Neural cell (in vitro differentiated cells): ENCODE results near the gene POTEG. TPM values are rescaled to one million over a fixed set of nuclear protein-coding genes. Genes with fewer than 3 reads are reported as not detected.
"Not testable (repeated sequence)": the region's sequence is repeated elsewhere in the genome, so short reads cannot be mapped to it uniquely, and the experiment has no call there.

Source experiments
- H2AFZ ChIP-seq: fragments of 200-600, 300-800 bp; sonication (generic), shearing (Covaris generic); 2 replicates; pipeline ENCODE4 v1.6.0; 2014; ENCODE audit warnings: low read depth, mild to moderate bottlenecking, antibody characterized with exemption, low read length, moderate library complexity
- H3F3A ChIP-seq: fragments of 200-600 bp; shearing (Covaris generic); 2 replicates; pipeline ENCODE4 v1.6.1; 2016; ENCODE audit warnings: mild to moderate bottlenecking, moderate library complexity, mixed read lengths, antibody characterized with exemption, low read length; ENCODE audit not compliant: insufficient read depth, poor library complexity, severe bottlenecking
- H3K27ac ChIP-seq: fragments of 200-600, 300-800 bp; sonication (generic), shearing (Covaris generic); 2 replicates; pipeline ENCODE4 v1.5.1; 2014; ENCODE audit warnings: mild to moderate bottlenecking, low read length, moderate library complexity
- H3K27me3 ChIP-seq: fragments of 300-800, 200-600 bp; sonication (generic), shearing (Covaris generic); 2 replicates; pipeline ENCODE4 v1.6.0; 2014; ENCODE audit warnings: mild to moderate bottlenecking, low read depth, low read length, moderate library complexity; ENCODE audit not compliant: insufficient read depth
- H3K36me3 ChIP-seq: fragments of 300-800, 200-600 bp; sonication (generic), shearing (Covaris generic); 2 replicates; pipeline ENCODE4 v1.5.1; 2014; ENCODE audit warnings: mild to moderate bottlenecking, antibody characterized with exemption, low read length, moderate library complexity; ENCODE audit not compliant: insufficient read depth
- H3K4me2 ChIP-seq: fragments of 300-800, 200-600 bp; sonication (generic), shearing (Covaris generic); 2 replicates; pipeline ENCODE4 v1.6.0; 2014; ENCODE audit warnings: mild to moderate bottlenecking, low read length
- H3K4me3 ChIP-seq: fragments of 300-800, 200-600 bp; sonication (generic), shearing (Covaris generic); 2 replicates; pipeline ENCODE4 v1.5.1; 2014; ENCODE audit warnings: mild to moderate bottlenecking, low read length, moderate library complexity
- H3K79me2 ChIP-seq: fragments of 200-600 bp; shearing (Covaris generic); replicated peaks from 2 replicates; pipeline ENCODE4 v1.6.0; 2014; ENCODE audit warnings: mild to moderate bottlenecking, low read length, moderate library complexity; ENCODE audit not compliant: insufficient read depth
- H3K9ac ChIP-seq: fragments of 300-800, 200-600 bp; sonication (generic), shearing (Covaris generic); 2 replicates; pipeline ENCODE4 v1.6.1; 2016; ENCODE audit warnings: mild to moderate bottlenecking, low read length, mixed read lengths
- H3K9me2 ChIP-seq: fragments of 200-600 bp; shearing (Covaris generic); 2 replicates; pipeline ENCODE4 v1.6.1; 2016; ENCODE audit warnings: mild to moderate bottlenecking, low read length, mixed read lengths; ENCODE audit not compliant: insufficient read depth
- H3K9me3 ChIP-seq: fragments of 200-600, 300-800 bp; sonication (generic), shearing (Covaris generic); 2 replicates; pipeline ENCODE4 v1.6.1; 2016; ENCODE audit warnings: mild to moderate bottlenecking, mixed run types, low read length, moderate library complexity, mixed read lengths
- H4K20me1 ChIP-seq: fragments of 200-600 bp; shearing (Covaris generic); 2 replicates; pipeline ENCODE4 v1.6.1; 2016; ENCODE audit warnings: mild to moderate bottlenecking, mixed run types; ENCODE audit not compliant: insufficient read depth
- polyA plus RNA-seq: library from polyadenylated mRNA; depleted of rRNA; stranded (reverse); fragments of >200 nt; gene quantifications from 2 replicates; pipeline ENCODE4 v1.2.3, GENCODE V29; 2014

Gene POTEG
- polyA plus RNA-seq, 1 donor from 2014 or later: not detected

- not testable (repeated sequence) for H4K20me1 ChIP-seq, H3K27me3 ChIP-seq, H3K36me3 ChIP-seq, H3K9me2 ChIP-seq, H3K27ac ChIP-seq, H3F3A ChIP-seq, H2AFZ ChIP-seq, H3K4me2 ChIP-seq, H3K4me3 ChIP-seq, H3K9me3 ChIP-seq, H3K9ac ChIP-seq, H3K79me2 ChIP-seq
Measured at GRCh38 chr14:19388741-19389140, 45.4 kb downstream of the POTEG start.

GRCh38 chr14:19386996-19387395 lies 47.1 kb downstream of the POTEG start:
- H3K4me3 ChIP-seq, H3F3A ChIP-seq, H3K4me2 ChIP-seq, H3K27ac ChIP-seq, H3K9me2 ChIP-seq, H3K9ac ChIP-seq, H3K9me3 ChIP-seq, H3K79me2 ChIP-seq, H4K20me1 ChIP-seq, H3K27me3 ChIP-seq, H3K36me3 ChIP-seq, H2AFZ ChIP-seq: not testable (repeated sequence)

- not testable (repeated sequence) for H2AFZ ChIP-seq, H3K27ac ChIP-seq, H3K9me2 ChIP-seq, H3K4me3 ChIP-seq, H3K36me3 ChIP-seq, H3K79me2 ChIP-seq, H4K20me1 ChIP-seq, H3K4me2 ChIP-seq, H3K27me3 ChIP-seq, H3K9me3 ChIP-seq, H3K9ac ChIP-seq, H3F3A ChIP-seq
Measured at GRCh38 chr14:19386309-19386708, 47.8 kb downstream of the POTEG start.

- H3F3A ChIP-seq, H3K27me3 ChIP-seq, H3K4me2 ChIP-seq, H3K79me2 ChIP-seq, H3K9ac ChIP-seq, H2AFZ ChIP-seq, H3K9me2 ChIP-seq, H3K27ac ChIP-seq, H3K4me3 ChIP-seq, H4K20me1 ChIP-seq, H3K36me3 ChIP-seq, H3K9me3 ChIP-seq: not testable (repeated sequence)
Measured at GRCh38 chr14:19384088-19384781, 49.9 kb downstream of the POTEG start.

GRCh38 chr14:19383008-19383584 lies 51.0 kb downstream of the POTEG start:
- not testable (repeated sequence) for H4K20me1 ChIP-seq, H3K9ac ChIP-seq, H3K9me2 ChIP-seq, H3K9me3 ChIP-seq, H3K79me2 ChIP-seq, H3K4me3 ChIP-seq, H3K27ac ChIP-seq, H3K27me3 ChIP-seq, H3K4me2 ChIP-seq, H2AFZ ChIP-seq, H3F3A ChIP-seq, H3K36me3 ChIP-seq

GRCh38 chr14:19380137-19380536 lies 54.0 kb downstream of the POTEG start:
- not testable (repeated sequence) for H3K9ac ChIP-seq, H3K4me2 ChIP-seq, H3K27ac ChIP-seq, H3K9me2 ChIP-seq, H3K9me3 ChIP-seq, H2AFZ ChIP-seq, H4K20me1 ChIP-seq, H3K27me3 ChIP-seq, H3K4me3 ChIP-seq, H3K79me2 ChIP-seq, H3F3A ChIP-seq, H3K36me3 ChIP-seq

GRCh38 chr14:19374451-19374903 lies 59.7 kb downstream of the POTEG start:
- H4K20me1 ChIP-seq, H3K4me2 ChIP-seq, H2AFZ ChIP-seq: not testable (repeated sequence)

GRCh38 chr14:19372813-19373500 lies 61.2 kb downstream of the POTEG start:
- not testable (repeated sequence) for H3F3A ChIP-seq, H3K27me3 ChIP-seq, H3K79me2 ChIP-seq, H3K9me2 ChIP-seq, H3K9me3 ChIP-seq, H4K20me1 ChIP-seq, H3K27ac ChIP-seq, H3K36me3 ChIP-seq, H3K9ac ChIP-seq, H3K4me3 ChIP-seq, H3K4me2 ChIP-seq, H2AFZ ChIP-seq

More at GRCh38 chr14:19374451-19374903, 59.7 kb downstream of the POTEG start:
- not testable (repeated sequence) for H3K36me3 ChIP-seq, H3K9me3 ChIP-seq, H3K27me3 ChIP-seq, H3K9ac ChIP-seq, H3K4me3 ChIP-seq, H3F3A ChIP-seq, H3K79me2 ChIP-seq, H3K9me2 ChIP-seq, H3K27ac ChIP-seq
